ENCODE results near the gene GPR35.

DNA sequence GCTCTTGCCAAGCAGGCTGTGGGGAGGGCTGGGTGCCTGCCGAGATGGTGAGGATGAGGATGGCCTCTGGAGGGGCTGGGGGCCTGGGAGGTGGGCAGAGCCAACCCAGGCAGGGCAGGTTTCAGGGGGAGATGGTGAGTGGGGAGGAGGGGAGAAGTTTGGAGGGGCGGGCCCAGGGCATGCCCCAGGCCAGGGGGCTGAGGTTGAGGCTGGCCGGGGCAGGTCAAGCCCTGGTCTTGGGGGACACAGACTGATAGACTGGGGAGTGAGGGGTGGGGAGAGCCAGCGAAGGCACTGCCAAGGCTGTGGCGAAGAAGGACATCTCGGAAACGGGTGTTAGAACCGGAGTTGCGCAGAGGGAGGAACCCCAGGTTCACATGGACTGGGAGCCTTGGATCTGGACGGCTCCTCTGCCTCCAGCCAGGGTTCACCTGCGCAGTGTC lies 26.1 kb upstream of the GPR35 start:
- TF ChIP-seq, protein P1, sequence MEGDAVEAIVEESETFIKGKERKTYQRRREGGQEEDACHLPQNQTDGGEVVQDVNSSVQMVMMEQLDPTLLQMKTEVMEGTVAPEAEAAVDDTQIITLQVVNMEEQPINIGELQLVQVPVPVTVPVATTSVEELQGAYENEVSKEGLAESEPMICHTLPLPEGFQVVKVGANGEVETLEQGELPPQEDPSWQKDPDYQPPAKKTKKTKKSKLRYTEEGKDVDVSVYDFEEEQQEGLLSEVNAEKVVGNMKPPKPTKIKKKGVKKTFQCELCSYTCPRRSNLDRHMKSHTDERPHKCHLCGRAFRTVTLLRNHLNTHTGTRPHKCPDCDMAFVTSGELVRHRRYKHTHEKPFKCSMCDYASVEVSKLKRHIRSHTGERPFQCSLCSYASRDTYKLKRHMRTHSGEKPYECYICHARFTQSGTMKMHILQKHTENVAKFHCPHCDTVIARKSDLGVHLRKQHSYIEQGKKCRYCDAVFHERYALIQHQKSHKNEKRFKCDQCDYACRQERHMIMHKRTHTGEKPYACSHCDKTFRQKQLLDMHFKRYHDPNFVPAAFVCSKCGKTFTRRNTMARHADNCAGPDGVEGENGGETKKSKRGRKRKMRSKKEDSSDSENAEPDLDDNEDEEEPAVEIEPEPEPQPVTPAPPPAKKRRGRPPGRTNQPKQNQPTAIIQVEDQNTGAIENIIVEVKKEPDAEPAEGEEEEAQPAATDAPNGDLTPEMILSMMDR (conservative IDR thresholded peaks at IDR 0.05; ENCODE audit: low read depth, low read length): no peak
- no peak for TF ChIP-seq EZH2 (IDR thresholded peaks at IDR 0.05; ENCODE audit: low read length, unreplicated experiment)

Measured in PC-3 (cell line).